GM18519 (cell line): Measurements from ENCODE around the gene USP17L26.
"Not testable (repeated sequence)": the region's sequence is repeated elsewhere in the genome, so short reads cannot be mapped to it uniquely, and the experiment has no call there.

Experiments used
- ATAC-seq: cut with Tn5 transposase; IDR thresholded peaks from one replicate; pipeline ENCODE4 v1.9.1; 2021; ENCODE audit warnings: mild to moderate bottlenecking, moderate library complexity; ENCODE audit not compliant: unreplicated experiment, low FRiP score

USP17L26 gene, protein sequence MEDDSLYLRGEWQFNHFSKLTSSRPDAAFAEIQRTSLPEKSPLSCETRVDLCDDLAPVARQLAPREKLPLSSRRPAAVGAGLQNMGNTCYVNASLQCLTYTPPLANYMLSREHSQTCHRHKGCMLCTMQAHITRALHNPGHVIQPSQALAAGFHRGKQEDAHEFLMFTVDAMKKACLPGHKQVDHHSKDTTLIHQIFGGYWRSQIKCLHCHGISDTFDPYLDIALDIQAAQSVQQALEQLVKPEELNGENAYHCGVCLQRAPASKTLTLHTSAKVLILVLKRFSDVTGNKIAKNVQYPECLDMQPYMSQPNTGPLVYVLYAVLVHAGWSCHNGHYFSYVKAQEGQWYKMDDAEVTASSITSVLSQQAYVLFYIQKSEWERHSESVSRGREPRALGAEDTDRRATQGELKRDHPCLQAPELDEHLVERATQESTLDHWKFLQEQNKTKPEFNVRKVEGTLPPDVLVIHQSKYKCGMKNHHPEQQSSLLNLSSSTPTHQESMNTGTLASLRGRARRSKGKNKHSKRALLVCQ

DNA sequence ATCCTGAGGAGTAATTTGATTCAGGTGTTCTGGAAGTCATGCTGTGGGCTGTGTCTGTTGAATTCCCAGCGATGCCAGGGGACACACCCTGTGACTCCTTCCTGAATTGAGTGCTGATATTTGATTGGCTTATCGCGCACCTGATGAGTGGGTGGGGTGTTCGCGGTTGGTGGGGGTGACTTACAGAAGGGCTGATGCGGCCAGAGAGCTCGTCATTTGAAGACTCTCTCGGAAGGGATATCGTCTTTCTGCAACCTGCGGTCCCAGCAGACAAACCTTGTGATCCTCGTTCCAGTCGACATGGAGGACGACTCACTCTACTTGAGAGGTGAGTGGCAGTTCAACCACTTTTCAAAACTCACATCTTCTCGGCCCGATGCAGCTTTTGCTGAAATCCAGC, at the start of gene USP17L26:
TSS of gene USP17L26 (plus strand) at position 301 of the 400 bp plus-strand sequence. CDS start at position 301, 0 bp downstream.
- not testable (repeated sequence) for ATAC-seq

DNA sequence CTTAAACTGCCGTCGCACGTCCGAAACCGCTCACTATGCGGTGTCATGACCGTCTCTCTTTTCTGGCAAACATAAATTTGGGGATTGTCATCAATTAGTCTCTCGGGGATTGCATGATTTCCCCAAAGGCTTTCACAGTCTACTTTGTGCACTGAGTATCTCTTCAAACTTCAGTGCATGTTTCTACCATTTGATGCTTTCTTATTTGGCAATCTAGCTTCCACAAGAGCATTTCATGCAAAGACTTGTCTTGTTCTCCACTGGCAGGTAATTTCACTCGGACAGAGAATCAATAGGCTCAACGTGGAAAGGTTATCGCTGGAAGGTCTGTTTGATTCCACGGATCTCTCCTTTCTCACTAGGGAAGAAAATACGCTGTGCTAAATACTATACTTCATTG, 10.3 kb upstream of the USP17L26 start:
- ATAC-seq, result not testable (repeated sequence)

DNA sequence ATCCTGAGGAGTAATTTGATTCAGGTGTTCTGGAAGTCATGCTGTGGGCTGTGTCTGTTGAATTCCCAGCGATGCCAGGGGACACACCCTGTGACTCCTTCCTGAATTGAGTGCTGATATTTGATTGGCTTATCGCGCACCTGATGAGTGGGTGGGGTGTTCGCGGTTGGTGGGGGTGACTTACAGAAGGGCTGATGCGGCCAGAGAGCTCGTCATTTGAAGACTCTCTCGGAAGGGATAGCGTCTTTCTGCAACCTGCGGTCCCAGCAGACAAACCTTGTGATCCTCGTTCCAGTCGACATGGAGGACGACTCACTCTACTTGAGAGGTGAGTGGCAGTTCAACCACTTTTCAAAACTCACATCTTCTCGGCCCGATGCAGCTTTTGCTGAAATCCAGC, 9.6 kb upstream of the USP17L26 start, which contains the start of gene USP17L24:
TSS of gene USP17L24 (plus strand) at position 301 of the 400 bp plus-strand sequence. CDS start at position 301, 0 bp downstream.
- ATAC-seq, result not testable (repeated sequence)

DNA sequence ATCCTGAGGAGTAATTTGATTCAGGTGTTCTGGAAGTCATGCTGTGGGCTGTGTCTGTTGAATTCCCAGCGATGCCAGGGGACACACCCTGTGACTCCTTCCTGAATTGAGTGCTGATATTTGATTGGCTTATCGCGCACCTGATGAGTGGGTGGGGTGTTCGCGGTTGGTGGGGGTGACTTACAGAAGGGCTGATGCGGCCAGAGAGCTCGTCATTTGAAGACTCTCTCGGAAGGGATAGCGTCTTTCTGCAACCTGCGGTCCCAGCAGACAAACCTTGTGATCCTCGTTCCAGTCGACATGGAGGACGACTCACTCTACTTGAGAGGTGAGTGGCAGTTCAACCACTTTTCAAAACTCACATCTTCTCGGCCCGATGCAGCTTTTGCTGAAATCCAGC, 4.8 kb upstream of the USP17L26 start, which contains the start of gene USP17L25:
TSS of gene USP17L25 (plus strand) at position 301 of the 400 bp plus-strand sequence. CDS start at position 301, 0 bp downstream.
- not testable (repeated sequence) for ATAC-seq

DNA sequence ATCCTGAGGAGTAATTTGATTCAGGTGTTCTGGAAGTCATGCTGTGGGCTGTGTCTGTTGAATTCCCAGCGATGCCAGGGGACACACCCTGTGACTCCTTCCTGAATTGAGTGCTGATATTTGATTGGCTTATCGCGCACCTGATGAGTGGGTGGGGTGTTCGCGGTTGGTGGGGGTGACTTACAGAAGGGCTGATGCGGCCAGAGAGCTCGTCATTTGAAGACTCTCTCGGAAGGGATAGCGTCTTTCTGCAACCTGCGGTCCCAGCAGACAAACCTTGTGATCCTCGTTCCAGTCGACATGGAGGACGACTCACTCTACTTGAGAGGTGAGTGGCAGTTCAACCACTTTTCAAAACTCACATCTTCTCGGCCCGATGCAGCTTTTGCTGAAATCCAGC, 4.6 kb downstream of the USP17L26 start, which contains the start of gene USP17L5:
TSS of gene USP17L5 (plus strand) at position 301 of the 400 bp plus-strand sequence. CDS start at position 301, 0 bp downstream.
- not testable (repeated sequence) for ATAC-seq

DNA sequence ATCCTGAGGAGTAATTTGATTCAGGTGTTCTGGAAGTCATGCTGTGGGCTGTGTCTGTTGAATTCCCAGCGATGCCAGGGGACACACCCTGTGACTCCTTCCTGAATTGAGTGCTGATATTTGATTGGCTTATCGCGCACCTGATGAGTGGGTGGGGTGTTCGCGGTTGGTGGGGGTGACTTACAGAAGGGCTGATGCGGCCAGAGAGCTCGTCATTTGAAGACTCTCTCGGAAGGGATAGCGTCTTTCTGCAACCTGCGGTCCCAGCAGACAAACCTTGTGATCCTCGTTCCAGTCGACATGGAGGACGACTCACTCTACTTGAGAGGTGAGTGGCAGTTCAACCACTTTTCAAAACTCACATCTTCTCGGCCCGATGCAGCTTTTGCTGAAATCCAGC, 9.4 kb downstream of the USP17L26 start, which contains the start of gene USP17L27:
TSS of gene USP17L27 (plus strand) at position 301 of the 400 bp plus-strand sequence. CDS start at position 301, 0 bp downstream.
- ATAC-seq, result not testable (repeated sequence)

DNA sequence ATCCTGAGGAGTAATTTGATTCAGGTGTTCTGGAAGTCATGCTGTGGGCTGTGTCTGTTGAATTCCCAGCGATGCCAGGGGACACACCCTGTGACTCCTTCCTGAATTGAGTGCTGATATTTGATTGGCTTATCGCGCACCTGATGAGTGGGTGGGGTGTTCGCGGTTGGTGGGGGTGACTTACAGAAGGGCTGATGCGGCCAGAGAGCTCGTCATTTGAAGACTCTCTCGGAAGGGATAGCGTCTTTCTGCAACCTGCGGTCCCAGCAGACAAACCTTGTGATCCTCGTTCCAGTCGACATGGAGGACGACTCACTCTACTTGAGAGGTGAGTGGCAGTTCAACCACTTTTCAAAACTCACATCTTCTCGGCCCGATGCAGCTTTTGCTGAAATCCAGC, 14.1 kb downstream of the USP17L26 start, which contains the start of gene USP17L28:
TSS of gene USP17L28 (plus strand) at position 301 of the 400 bp plus-strand sequence. CDS start at position 301, 0 bp downstream.
- not testable (repeated sequence) for ATAC-seq

DNA sequence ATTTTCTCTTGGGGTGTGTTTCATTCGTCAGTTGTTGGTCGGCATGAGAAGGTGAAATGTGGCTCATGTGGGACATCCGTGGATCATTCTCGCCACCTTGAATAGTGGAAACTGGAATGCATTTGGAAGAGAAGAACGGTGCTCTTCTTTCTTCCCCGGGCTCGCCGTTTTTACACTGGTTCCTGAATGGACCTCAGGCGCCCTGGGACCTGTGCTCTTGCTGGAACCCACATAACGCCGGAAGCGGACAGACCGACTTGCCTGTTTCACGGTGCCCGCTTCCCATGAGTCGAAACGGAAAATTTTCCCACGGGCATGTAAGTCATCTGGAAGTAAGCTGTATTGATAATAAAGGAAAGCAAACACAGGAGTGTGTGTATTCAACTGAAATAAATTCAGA, 16.4 kb downstream of the USP17L26 start:
- ATAC-seq, result not testable (repeated sequence)

DNA sequence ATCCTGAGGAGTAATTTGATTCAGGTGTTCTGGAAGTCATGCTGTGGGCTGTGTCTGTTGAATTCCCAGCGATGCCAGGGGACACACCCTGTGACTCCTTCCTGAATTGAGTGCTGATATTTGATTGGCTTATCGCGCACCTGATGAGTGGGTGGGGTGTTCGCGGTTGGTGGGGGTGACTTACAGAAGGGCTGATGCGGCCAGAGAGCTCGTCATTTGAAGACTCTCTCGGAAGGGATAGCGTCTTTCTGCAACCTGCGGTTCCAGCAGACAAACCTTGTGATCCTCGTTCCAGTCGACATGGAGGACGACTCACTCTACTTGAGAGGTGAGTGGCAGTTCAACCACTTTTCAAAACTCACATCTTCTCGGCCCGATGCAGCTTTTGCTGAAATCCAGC, 18.9 kb downstream of the USP17L26 start, which contains the start of gene USP17L29:
TSS of gene USP17L29 (plus strand) at position 301 of the 400 bp plus-strand sequence. CDS start at position 301, 0 bp downstream.
- ATAC-seq, result not testable (repeated sequence)

DNA sequence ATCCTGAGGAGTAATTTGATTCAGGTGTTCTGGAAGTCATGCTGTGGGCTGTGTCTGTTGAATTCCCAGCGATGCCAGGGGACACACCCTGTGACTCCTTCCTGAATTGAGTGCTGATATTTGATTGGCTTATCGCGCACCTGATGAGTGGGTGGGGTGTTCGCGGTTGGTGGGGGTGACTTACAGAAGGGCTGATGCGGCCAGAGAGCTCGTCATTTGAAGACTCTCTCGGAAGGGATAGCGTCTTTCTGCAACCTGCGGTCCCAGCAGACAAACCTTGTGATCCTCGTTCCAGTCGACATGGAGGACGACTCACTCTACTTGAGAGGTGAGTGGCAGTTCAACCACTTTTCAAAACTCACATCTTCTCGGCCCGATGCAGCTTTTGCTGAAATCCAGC, 28.4 kb downstream of the USP17L26 start, which contains the start of gene USP17L30:
TSS of gene USP17L30 (plus strand) at position 301 of the 400 bp plus-strand sequence. CDS start at position 301, 0 bp downstream.
- not testable (repeated sequence) for ATAC-seq

DNA sequence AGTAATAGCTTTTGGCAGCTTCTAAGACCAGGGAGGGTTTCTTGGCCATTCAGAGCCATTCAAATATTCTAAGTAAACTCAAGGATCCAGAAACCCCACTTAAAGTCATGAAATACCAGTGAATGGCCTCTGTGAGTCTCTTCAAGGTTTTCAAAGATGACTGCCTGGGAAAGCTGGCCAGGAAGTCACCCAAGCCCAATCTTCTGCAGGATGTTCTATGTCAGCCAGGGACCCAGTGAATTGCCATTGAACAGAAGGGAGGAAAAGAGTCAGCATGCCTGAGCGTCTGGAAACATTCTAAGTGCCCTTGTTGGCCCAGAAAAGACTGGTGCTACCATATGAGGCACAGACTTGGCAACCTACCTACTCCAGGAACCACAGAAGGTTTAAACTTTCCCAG, 45.4 kb downstream of the USP17L26 start:
- ATAC-seq, result not testable (repeated sequence)

DNA sequence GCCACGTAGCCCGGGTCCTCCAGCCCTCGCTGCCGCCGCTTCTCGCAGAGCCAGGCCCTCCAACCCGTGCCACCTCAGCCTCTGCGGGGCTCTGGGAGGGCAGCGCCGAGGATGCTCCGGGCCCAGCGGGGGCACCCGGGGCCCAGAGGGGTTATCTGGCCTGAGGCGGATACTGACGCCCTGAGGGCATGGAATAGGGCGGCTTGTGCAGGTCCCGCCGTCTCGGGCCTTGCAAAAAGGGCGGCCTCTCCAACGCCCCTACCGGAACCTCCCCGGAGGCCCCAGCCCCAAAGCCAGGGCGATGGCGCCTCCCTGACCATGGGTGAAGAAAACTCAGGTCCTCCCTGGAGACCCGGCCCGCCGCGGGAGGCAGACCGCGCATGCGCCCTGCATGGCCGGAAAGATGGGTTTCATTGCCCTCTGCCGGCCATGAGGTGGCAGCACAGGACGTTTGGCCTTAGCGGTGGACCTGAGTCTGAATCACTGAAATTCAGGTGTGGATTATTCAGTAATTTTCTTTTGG, 46.6 kb downstream of the USP17L26 start:
- not testable (repeated sequence) for ATAC-seq

DNA sequence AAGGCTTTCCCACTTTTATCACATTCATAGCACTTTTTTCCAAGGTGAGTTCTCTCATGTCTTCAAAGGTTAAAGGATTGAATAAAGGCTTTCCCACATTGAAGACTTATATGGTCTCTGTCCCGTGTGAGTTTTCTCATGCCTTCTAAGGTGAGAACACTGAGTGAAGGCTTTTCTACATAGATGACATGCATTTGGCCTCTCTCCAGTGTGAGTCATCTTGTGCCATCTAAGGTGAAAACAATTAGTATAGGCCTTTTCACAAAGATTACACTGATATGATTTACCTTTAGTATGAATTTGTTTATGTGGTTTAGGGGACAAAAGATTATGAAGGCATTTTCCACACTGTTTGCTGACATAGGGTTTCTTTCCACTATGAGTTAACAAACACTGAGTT, 49.7 kb downstream of the USP17L26 start:
- no peak for ATAC-seq
